ENCODE results near the gene PPEF1. TPM values are rescaled to one million over a fixed set of nuclear protein-coding genes. Genes with fewer than 3 reads are reported as not detected.

The PPEF1 gene
- polyA plus RNA-seq, 1 experiment, result not detected

DNA sequence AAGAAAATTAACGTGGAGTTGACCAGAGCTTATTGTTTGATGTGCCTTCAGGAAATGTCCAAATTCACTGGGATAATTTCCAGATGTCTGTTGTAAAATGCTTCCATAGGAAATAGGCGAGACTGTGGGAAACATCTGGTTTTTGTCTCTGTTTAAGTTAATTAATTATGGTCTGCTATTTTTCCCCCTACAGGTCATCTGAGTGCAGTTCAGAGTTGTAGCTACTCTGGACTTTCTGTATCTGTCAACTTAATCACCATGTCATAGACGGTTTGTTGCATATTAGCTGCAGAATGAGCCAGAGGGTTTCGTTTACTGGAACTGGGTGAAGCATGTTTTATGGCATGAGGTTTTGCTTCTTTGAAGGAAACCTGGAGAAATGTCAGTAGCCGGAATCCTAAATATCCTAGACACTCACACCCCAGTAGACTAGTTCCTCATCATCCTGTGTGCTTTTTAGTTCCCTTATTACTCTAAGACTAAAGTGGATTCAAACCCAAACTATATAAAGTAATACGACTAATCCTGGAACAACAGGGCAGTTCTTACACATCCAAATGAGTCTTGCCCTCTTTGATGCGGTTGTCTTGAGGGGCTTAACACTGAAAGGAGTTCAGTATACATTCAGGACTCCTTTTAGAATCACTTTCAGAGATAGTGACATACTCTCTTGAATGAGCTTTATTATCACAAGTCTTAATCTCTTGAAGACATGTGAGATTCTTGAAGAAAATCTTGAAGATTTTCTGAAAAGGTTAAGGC, 62.5 kb downstream of the PPEF1 start:
- ChIA-PET POLR2A (no interaction called here), CTCF (no interaction called here)
- Histone ChIP-seq H3K36me3 (ENCODE audit: control insufficient read depth, insufficient read depth, low read length) (no peaks in the 10 kb centered on the region), H3K4me3 (ENCODE audit: low read depth, low read length) (no peak overlapping the region), H3K27me3 (ENCODE audit: control insufficient read depth, insufficient read depth, low read length) (no peaks in the 10 kb centered on the region)
- no peak for DNase-seq (ENCODE audit: low read depth)
- no peak for TF ChIP-seq CTCF (IDR thresholded peaks at IDR 0.05; ENCODE audit: insufficient read depth, low read depth, low read length)

DNA sequence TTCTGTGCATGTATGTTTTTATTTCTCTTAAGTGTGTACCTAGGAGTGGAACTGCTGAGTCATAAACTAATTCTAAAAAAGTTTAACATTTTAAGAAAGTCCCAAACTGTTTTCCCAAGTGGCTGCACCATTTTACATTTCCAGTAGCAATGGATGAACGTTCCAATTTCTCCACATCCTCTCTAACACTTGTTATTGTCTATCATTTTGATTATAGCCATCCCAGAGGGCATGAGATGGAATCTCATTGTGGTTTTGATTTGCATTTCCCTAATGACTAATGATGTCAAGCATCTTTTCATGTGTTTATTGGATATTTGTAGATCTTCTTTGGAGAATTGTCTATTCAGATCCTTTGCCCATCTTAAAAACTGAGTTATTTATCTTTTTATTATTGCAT, 82.5 kb downstream of the PPEF1 start:
- ChIA-PET POLR2A (no interaction called here), CTCF (no interaction called here)
- no peak for TF ChIP-seq CTCF (IDR thresholded peaks at IDR 0.05; ENCODE audit: insufficient read depth, low read depth, low read length)
- no peak overlapping the region for H3K4me3 ChIP-seq (ENCODE audit: low read depth, low read length)
- H3K36me3 ChIP-seq (ENCODE audit: control insufficient read depth, insufficient read depth, low read length), result no peaks in the 10 kb centered on the region
- H3K27me3 ChIP-seq (ENCODE audit: control insufficient read depth, insufficient read depth, low read length), result no peaks in the 10 kb centered on the region
- no peak for DNase-seq (ENCODE audit: low read depth)

DNA sequence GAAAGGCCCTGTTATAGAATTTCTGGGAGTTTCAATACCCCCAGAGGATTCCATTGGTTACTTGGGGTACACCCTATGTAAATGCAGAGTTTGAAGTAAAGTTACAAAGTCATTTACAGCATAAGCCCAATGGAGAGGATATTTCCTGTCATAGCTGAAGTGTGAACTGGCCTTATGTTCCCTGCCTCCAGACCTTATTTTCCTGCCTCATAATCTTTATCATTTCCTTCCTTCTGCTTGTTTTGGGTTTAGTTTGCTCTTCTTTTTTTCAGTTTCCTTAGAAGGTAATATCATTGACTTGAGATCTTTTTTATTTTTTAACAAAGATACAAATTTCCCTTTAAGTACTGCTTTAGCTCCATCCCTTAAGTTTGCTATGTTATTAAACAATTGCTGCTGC, 85.4 kb downstream of the PPEF1 start:
- no peak for TF ChIP-seq CTCF (IDR thresholded peaks at IDR 0.05; ENCODE audit: insufficient read depth, low read depth, low read length)
- no peaks in the 10 kb centered on the region for H3K27me3 ChIP-seq (ENCODE audit: control insufficient read depth, insufficient read depth, low read length)
- no peaks in the 10 kb centered on the region for H3K36me3 ChIP-seq (ENCODE audit: control insufficient read depth, insufficient read depth, low read length)
- POLR2A ChIA-PET, result no interaction called here
- DNase-seq (ENCODE audit: low read depth), result no peak
- no peak overlapping the region for H3K4me3 ChIP-seq (ENCODE audit: low read depth, low read length)
- CTCF ChIA-PET, result no interaction called here

- Histone ChIP-seq H3K27me3 (ENCODE audit: control insufficient read depth, insufficient read depth, low read length) (no peaks in the 10 kb centered on the region), H3K4me3 (ENCODE audit: low read depth, low read length) (no peak overlapping the region), H3K36me3 (ENCODE audit: control insufficient read depth, insufficient read depth, low read length) (no peaks in the 10 kb centered on the region)
- no peak for TF ChIP-seq CTCF (IDR thresholded peaks at IDR 0.05; ENCODE audit: insufficient read depth, low read depth, low read length)
- POLR2A ChIA-PET, result no interaction called here
- CTCF ChIA-PET, result no interaction called here
- DNase-seq (ENCODE audit: low read depth), result no peak
These were observed 86.2 kb downstream of the PPEF1 start for GRCh38 chrX:18793601-18794089.

DNA sequence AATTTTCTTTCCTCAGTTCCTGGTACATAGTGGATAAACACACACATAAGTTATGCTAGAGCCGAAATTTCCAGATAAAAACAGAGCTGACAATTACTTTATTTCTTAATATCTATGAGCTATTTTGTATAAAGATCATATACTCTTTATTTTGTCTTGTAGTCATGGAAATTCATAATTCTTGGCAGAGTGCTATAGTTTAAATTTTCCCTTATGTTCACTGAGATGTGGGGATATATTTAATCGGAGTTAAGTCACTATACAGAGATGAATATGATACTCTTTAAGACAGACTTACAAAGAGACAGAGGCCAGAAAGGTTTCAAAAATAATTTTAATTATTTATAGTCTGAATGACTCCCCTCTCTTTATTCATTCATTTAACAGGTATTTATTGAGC, 89.7 kb downstream of the PPEF1 start:
- POLR2A ChIA-PET, result no interaction called here
- H3K27me3 ChIP-seq (ENCODE audit: control insufficient read depth, insufficient read depth, low read length), result no peaks in the 10 kb centered on the region
- DNase-seq (ENCODE audit: low read depth), result no peak
- no peaks in the 10 kb centered on the region for H3K36me3 ChIP-seq (ENCODE audit: control insufficient read depth, insufficient read depth, low read length)
- no peak for TF ChIP-seq CTCF (IDR thresholded peaks at IDR 0.05; ENCODE audit: insufficient read depth, low read depth, low read length)
- no peak overlapping the region for H3K4me3 ChIP-seq (ENCODE audit: low read depth, low read length)
- CTCF ChIA-PET, result no interaction called here
